ENCODE results near the gene SMURF1.

The SMURF1 gene

DNA sequence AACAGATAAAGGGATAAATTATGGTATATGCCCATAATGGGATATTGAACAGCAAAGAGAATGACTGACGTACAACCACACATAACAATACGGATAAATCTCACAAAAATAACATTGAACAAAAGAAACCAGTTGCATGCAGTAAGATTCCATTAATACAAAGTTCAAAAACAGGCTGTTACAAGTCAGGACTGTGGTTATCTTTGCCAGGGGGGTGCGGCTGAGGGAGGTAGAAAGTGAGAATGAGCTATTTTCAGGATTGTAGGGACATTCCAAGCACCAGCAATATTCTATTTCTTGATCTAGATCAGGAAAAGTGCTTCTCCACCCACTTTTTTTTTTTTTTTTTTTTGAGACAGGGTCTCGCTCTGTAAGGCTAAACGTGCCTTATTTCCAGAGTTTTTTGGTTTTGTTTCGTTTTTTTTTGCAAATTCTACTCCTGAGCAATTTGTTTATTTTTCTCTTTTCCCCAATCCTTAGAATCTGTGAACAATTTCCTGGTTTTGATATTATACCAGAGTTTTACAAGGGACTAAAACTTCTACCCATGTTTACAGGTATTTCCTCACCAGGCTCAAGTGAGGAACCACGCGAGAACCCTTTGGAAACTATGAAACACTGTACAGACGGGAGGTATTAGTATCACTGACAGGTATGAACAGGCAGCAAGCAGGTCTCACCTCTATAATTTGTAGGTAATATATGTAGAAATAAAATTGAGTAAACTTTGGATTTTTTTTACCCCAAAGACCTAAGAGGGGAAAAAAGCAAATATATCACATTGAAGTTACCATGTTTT, 9.9 kb downstream of the SMURF1 start:
- no peak overlapping the region for H3K4me3 ChIP-seq (replicated peaks; ENCODE audit: low read depth, low read length)
- H3K27me3 ChIP-seq (replicated peaks; ENCODE audit: control insufficient read depth, insufficient read depth, low read length) = no peaks in the 10 kb centered on the region
- TF ChIP-seq CTCF (IDR thresholded peaks at IDR 0.05; ENCODE audit: insufficient read depth, low read length, poor library complexity, severe bottlenecking) = no peak
- no peak for DNase-seq (ENCODE audit: extremely low read depth, insufficient read length)
- H3K36me3 ChIP-seq (ENCODE audit: control insufficient read depth, insufficient read depth, low read length) = no peaks in the 10 kb centered on the region; the same call in 1 of the 2 replicates

DNA sequence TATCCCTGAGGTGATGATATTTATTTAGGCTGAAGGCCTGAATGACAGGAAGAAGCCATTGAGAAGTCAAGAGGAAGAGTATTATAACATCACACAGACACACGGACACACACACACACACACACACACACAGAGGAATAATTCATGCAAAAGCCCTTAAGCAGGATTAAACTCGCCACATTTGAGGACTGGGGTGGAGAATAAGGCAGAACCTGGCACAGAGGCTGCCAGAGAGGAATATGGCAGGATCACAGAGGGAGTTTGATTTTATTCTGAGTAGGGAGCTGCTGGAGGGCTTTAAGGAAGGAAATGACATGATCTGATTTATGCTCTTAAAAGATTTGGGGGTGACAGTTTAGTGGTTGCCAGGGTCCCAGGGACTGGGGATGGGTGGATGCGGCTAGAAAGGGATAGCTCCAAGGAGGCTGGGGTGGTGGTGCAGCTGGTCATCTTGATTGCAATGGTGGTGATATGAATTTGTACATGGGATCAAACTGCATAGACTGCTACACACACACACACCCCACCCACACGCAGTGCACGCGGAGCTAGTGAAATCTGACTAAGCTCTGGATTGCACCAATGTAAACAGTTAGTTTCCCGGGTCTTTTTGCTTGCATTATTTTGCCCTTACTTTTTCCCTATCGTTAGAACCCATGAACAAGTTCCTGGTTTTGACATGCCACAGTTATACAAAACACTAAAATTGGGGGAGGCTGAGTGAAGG, 11.2 kb downstream of the SMURF1 start:
- H3K27me3 ChIP-seq (replicated peaks; ENCODE audit: control insufficient read depth, insufficient read depth, low read length) = no peaks in the 10 kb centered on the region
- no peak for DNase-seq (ENCODE audit: extremely low read depth, insufficient read length)
- no peaks in the 10 kb centered on the region; the same call in 1 of the 2 replicates for H3K36me3 ChIP-seq (ENCODE audit: control insufficient read depth, insufficient read depth, low read length)
- no peak for TF ChIP-seq CTCF (IDR thresholded peaks at IDR 0.05; ENCODE audit: insufficient read depth, low read length, poor library complexity, severe bottlenecking)
- no peak overlapping the region for H3K4me3 ChIP-seq (replicated peaks; ENCODE audit: low read depth, low read length)

DNA sequence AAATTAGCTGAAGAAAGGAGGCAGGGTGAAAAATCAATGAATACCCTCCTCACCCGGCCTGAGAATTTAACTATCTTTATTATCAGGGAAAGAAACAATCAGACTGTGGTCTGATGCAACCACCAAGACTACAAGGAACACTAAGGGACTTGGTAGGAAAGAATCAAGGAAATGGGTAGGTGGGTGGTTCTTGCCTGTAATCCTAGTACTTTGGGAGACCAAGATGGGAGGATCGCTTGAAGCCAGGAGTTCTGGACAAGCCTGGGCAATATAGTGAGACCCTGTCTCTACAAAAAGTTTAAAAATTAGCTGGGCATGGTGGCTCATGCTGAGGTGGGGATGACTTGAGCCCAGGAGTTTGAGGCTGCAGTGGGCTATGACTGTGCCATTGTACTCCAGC, 12.6 kb downstream of the SMURF1 start:
- Histone ChIP-seq H3K27me3 (replicated peaks; ENCODE audit: control insufficient read depth, insufficient read depth, low read length) (no peaks in the 10 kb centered on the region), H3K4me3 (replicated peaks; ENCODE audit: low read depth, low read length) (no peak overlapping the region), H3K36me3 (ENCODE audit: control insufficient read depth, insufficient read depth, low read length) (no peaks in the 10 kb centered on the region)
- no peak for TF ChIP-seq CTCF (IDR thresholded peaks at IDR 0.05; ENCODE audit: insufficient read depth, low read length, poor library complexity, severe bottlenecking)
- DNase-seq (ENCODE audit: extremely low read depth, insufficient read length) = no peak

DNA sequence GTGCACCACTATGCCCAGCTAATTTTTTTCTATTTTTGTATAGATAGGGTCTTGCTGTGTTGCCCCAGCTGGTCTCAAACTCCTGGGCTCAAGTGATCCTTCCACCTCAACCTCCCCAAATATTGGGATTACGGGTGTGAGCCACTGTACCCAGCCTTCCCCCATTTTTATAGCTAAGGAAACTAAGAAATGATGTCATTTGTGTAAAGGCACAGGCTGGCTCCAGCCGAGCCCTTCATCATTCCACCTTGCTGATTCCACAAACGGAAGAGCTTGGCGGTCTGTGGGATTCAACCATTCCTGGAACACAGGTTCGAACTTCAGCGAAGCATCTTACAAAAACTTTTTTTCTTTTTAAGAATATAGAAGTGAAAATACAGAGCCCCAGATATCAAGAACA, 14.4 kb downstream of the SMURF1 start:
- no peaks in the 10 kb centered on the region for H3K36me3 ChIP-seq (ENCODE audit: control insufficient read depth, insufficient read depth, low read length)
- no peak for TF ChIP-seq CTCF (IDR thresholded peaks at IDR 0.05; ENCODE audit: insufficient read depth, low read length, poor library complexity, severe bottlenecking)
- H3K27me3 ChIP-seq (replicated peaks; ENCODE audit: control insufficient read depth, insufficient read depth, low read length) = no peaks in the 10 kb centered on the region
- DNase-seq (ENCODE audit: extremely low read depth, insufficient read length) = no peak
- H3K4me3 ChIP-seq (replicated peaks; ENCODE audit: low read depth, low read length) = no peak overlapping the region

DNA sequence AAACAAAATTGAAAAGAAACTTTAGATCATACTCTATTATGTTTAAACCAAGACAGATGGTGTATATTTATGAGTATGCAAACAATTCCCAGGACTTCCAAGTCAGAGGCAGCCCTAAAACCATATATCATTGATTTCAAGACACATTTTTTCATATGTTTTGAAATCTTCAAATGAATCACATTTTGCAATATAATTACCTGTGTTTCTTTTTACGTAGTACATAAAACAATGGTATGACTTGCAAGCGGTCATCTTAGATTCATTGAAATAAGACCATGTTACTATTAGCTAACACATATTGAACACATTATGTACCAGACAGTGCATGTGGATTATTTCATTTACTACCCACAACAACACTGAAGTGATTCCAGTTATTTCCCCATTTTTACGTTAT, 14.9 kb downstream of the SMURF1 start:
- TF ChIP-seq CTCF (IDR thresholded peaks at IDR 0.05; ENCODE audit: insufficient read depth, low read length, poor library complexity, severe bottlenecking) = no peak
- no peaks in the 10 kb centered on the region for H3K27me3 ChIP-seq (replicated peaks; ENCODE audit: control insufficient read depth, insufficient read depth, low read length)
- H3K36me3 ChIP-seq (ENCODE audit: control insufficient read depth, insufficient read depth, low read length) = no peaks in the 10 kb centered on the region
- no peak overlapping the region for H3K4me3 ChIP-seq (replicated peaks; ENCODE audit: low read depth, low read length)
- no peak for DNase-seq (ENCODE audit: extremely low read depth, insufficient read length)

All from GM06990 (cell line).